Adrenal gland (tissue), 5 donors: ENCODE measurements around the gene GALNT5.

ENCODE experiments used
- CTCF ChIP-seq, 6 experiments: fragments of 450-650 bp in 4 of 6; fragments of 200-600 bp in 2 of 6; sonication (generic) in 1 of 6; IDR thresholded peaks; 1 replicate in 5 of 6; 2 replicates in 1 of 6; pipeline versions ENCODE4 v1.5.1 to v1.8.0; 2016 to 2021; ENCODE audit warnings: antibody characterized with exemption in 6 of 6, mild to moderate bottlenecking in 2 of 6, moderate library complexity in 1 of 6
- POLR2A ChIP-seq, 2 donors: fragments of 450-650 bp; IDR thresholded peaks; one replicate each; pipeline ENCODE4 v1.6.1; 2017; ENCODE audit warnings: antibody characterized with exemption in 2 of 2, mild to moderate bottlenecking in 2 of 2, moderate library complexity in 1 of 2
- donor health status: DM: no; HTN: no; CAD: no.

GRCh38 chr2:157221394-157221988 lies 36.0 kb upstream of the GALNT5 start:
- TF ChIP-seq CTCF (IDR thresholded peaks at IDR 0.05) (no peak), POLR2A (IDR thresholded peaks at IDR 0.05) (no peak)
